Ovary (tissue), 9 donors: Measurements from ENCODE around the gene HLCS. TPM values are rescaled to one million over a fixed set of nuclear protein-coding genes. Genes with fewer than 3 reads are reported as not detected.

Experiments
- DNase-seq, 5 donors: peaks; one replicate each; pipeline ENCODE4 v3.0.0-alpha.2; 2019 to 2020
- H3K27ac ChIP-seq, 2 donors: fragments of 200-600 bp; one replicate each; pipeline versions ENCODE4 v1.5.1 to v1.8.0; 2019 to 2022
- H3K27me3 ChIP-seq: fragments of 200-600 bp; one replicate; pipeline ENCODE4 v1.8.0; 2022
- H3K36me3 ChIP-seq: fragments of 200-600 bp; sonication (generic); one replicate; pipeline ENCODE4 v1.5.1; 2019
- H3K4me1 ChIP-seq: one replicate; pipeline ENCODE4 v1.8.1; 2013; ENCODE audit warnings: mild to moderate bottlenecking, moderate library complexity; ENCODE audit not compliant: insufficient read depth
- H3K4me3 ChIP-seq: fragments of 200-600 bp; sonication (generic); one replicate; pipeline ENCODE4 v1.5.1; 2017
- H3K9me3 ChIP-seq, 2 donors: fragments of 200-600 bp in 1 of 2; sonication (generic) in 1 of 2; one replicate each; pipeline versions ENCODE4 v1.5.1 to v1.8.1; 2013 to 2019; ENCODE audit warnings: mild to moderate bottlenecking in 1 of 2, moderate library complexity in 1 of 2
- EP300 ChIP-seq: sonication (generic); formaldehyde crosslinking; IDR thresholded peaks from one replicate; pipeline ENCODE4 v1.6.1; 2017; ENCODE audit warnings: antibody characterized with exemption
- POLR2A ChIP-seq: fragments of 450-650 bp; IDR thresholded peaks from one replicate; pipeline ENCODE4 v1.6.1; 2017; ENCODE audit warnings: antibody characterized with exemption, mild to moderate bottlenecking, moderate library complexity
- WGBS, 3 donors: extraction: QIAGEN DNeasy Blood & Tissue Kit in 1 of 3; methylation state at CpG; one replicate each; pipeline versions ENCODE4 v1.1.5 to v1.1.7; 2013 to 2017; 5-methylcytosine and 5-hydroxymethylcytosine counted together
- intact Hi-C, 4 donors: fragments of 100-400 bp; cut with DNase I; formaldehyde crosslinking; loops; one replicate each; pipeline versions ENCODE4 v1.11.0 to v1.15.1; 2022 to 2023
- polyA plus RNA-seq, 2 donors: library from polyadenylated mRNA; stranded (reverse); fragments of 200-250 nt in 1 of 2; fragments of 350-450 nt in 1 of 2; fragmentation: Illumina TruSeq in 1 of 2; extraction: RNeasy Lipid Tissue Mini Kit (QIAGEN cat#74804) in 1 of 2; gene quantifications; one replicate each; pipeline ENCODE4 v1.2.3, GENCODE V29; 2013 to 2014
- total RNA-seq, 7 donors: library from RNA; depleted of rRNA in 2 of 7; stranded (reverse); fragments of >200 nt in 2 of 7; fragmentation: NEBNext Ultra II Directional in 3 of 7; extraction: Animal tissue kit (Norgen Biotek cat#: 25700) in 3 of 7; gene quantifications; one replicate each; pipeline versions ENCODE4 v1.1.0 to v1.2.4, GENCODE V29; 2016 to 2023
- TF ChIP-seq, protein P1 (sequence below), 3 donors: fragments of 450-650 bp in 2 of 3; fragments of 200-600 bp in 1 of 3; IDR thresholded peaks; one replicate each; pipeline versions ENCODE4 v1.5.1 to v1.8.0; 2016 to 2022; ENCODE audit warnings: antibody characterized with exemption in 3 of 3, mild to moderate bottlenecking in 1 of 3
- donor health status: DM: no; HTN: no; CAD: no; lungs with moderate emphysema.
- donor health status: DM: no; HTN: no; CAD: no.
- donor health status: Bipolar disorder and iron deficiency.
- donor health status: DM: yes; HTN: yes; CAD: no.
- donor health status: DM: no; HTN: no; CAD: no.
- donor health status: DM: yes; HTN: yes; CAD: no.

HLCS gene
- total and polyA plus RNA-seq, 9 donors: 4.0 to 20.3 (median 12.4) TPM

DNA sequence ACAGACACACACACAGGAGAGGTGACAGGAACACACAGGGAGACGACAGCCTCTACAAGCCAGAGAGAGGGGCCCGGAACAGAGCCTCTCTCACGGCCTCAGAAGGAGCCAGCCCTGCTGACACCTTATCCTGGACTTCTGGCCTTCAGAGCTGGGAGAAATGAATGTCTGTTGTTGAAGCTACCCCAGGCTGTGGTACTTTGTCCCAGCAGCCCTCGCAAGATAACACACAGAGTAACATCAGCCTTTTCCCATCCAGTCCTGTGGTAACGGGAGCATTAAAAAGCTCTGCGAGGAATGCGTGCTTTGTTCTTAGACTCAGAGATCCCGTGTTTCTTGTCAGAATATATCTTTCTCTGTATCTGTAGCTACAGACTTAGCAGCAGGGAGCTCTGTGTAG, 136.4 kb downstream of the HLCS start:
- intact Hi-C loops: no loop called here
- no peaks in the 10 kb centered on the region for H3K4me1 ChIP-seq
- TF ChIP-seq POLR2A (no peak), EP300 (no peak)
- TF ChIP-seq, protein P1, sequence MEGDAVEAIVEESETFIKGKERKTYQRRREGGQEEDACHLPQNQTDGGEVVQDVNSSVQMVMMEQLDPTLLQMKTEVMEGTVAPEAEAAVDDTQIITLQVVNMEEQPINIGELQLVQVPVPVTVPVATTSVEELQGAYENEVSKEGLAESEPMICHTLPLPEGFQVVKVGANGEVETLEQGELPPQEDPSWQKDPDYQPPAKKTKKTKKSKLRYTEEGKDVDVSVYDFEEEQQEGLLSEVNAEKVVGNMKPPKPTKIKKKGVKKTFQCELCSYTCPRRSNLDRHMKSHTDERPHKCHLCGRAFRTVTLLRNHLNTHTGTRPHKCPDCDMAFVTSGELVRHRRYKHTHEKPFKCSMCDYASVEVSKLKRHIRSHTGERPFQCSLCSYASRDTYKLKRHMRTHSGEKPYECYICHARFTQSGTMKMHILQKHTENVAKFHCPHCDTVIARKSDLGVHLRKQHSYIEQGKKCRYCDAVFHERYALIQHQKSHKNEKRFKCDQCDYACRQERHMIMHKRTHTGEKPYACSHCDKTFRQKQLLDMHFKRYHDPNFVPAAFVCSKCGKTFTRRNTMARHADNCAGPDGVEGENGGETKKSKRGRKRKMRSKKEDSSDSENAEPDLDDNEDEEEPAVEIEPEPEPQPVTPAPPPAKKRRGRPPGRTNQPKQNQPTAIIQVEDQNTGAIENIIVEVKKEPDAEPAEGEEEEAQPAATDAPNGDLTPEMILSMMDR (IDR thresholded peaks at IDR 0.05): no peak
- no peak overlapping the region for H3K4me3 ChIP-seq
- no peaks in the 10 kb centered on the region for H3K9me3 ChIP-seq
- H3K36me3 ChIP-seq: no peaks in the 10 kb centered on the region
- H3K27me3 ChIP-seq: no peaks in the 10 kb centered on the region
- no peak for DNase-seq
- WGBS, 3 donors: 86 to 93% (median 92%) methylated on average over 8 of the region's 8 CpGs
- H3K27ac ChIP-seq: no peak overlapping the region

DNA sequence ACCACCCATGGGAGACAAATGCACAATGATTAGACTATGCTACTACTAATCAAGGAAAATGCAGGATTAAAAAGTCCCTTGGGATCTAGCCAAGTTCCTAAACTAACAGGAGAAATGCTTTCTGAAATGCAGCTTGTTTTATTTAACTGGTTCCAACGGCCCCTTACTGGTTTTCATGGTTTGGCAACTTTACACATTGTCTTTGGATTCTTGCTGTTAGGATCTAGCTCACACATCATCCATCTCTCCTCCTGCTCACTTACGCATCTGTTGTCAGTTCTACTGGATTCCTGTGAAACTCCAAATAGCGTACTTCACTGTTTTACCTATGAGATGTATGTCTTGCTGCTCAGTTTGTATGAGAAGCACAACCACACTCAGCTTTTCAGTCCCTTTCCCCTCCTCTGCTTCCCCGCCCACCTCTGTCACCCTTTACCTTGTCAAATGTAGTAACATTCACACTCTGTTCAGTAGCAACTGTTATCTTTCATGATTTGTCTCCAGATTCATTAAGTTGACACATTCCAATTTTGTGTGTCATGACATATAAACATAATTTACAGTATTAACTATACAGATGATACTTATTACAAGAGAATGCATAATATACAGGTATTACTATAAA, 137.5 kb downstream of the HLCS start:
- H3K4me1 ChIP-seq: no peaks in the 10 kb centered on the region
- H3K27ac ChIP-seq: no peak overlapping the region
- 66 to 76% (median 67%) methylated on average over 4 of the region's 4 CpGs for WGBS, 3 donors
- no peak for DNase-seq
- no peak overlapping the region for H3K4me3 ChIP-seq
- H3K27me3 ChIP-seq: no peaks in the 10 kb centered on the region
- no peak for TF ChIP-seq EP300
- no peak for TF ChIP-seq POLR2A
- no peaks in the 10 kb centered on the region for H3K36me3 ChIP-seq
- intact Hi-C loops: no loop called here
- no peaks in the 10 kb centered on the region for H3K9me3 ChIP-seq

- intact Hi-C loops: no loop called here
- WGBS, 3 donors: 83 to 91% (median 87%) methylated on average over 3 of the region's 3 CpGs
- Histone ChIP-seq H3K36me3 (no peaks in the 10 kb centered on the region), H3K4me1 (no peaks in the 10 kb centered on the region), H3K9me3 (no peaks in the 10 kb centered on the region), H3K4me3 (no peak overlapping the region), H3K27ac (no peak overlapping the region), H3K27me3 (no peaks in the 10 kb centered on the region)
- no peak for DNase-seq
- TF ChIP-seq POLR2A (no peak), EP300 (no peak)
- TF ChIP-seq, protein P1 (IDR thresholded peaks at IDR 0.05): no peak
Observed at GRCh38 chr21:36828208-36828607, 138.3 kb downstream of the HLCS start.

- no peaks in the 10 kb centered on the region for H3K9me3 ChIP-seq
- no peaks in the 10 kb centered on the region for H3K36me3 ChIP-seq
- H3K4me1 ChIP-seq: no peaks in the 10 kb centered on the region
- no peak overlapping the region for H3K27ac ChIP-seq
- no peak overlapping the region for H3K4me3 ChIP-seq
- no peak for DNase-seq
- WGBS, 3 donors: 96 to 97% (median 96%) methylated on average over 5 of the region's 5 CpGs
- no peak for TF ChIP-seq POLR2A
- TF ChIP-seq, protein P1 (IDR thresholded peaks at IDR 0.05): no peak
- H3K27me3 ChIP-seq: no peaks in the 10 kb centered on the region
- intact Hi-C loops: no loop called here
Observed at GRCh38 chr21:36825658-36826057, 140.8 kb downstream of the HLCS start.

- no peak for DNase-seq
- TF ChIP-seq POLR2A: no peak
- TF ChIP-seq, protein P1 (IDR thresholded peaks at IDR 0.05): no peak
- no peak for TF ChIP-seq EP300
- H3K27me3 ChIP-seq: no peaks in the 10 kb centered on the region
- H3K9me3 ChIP-seq: no peaks in the 10 kb centered on the region
- intact Hi-C loops: no loop called here
- H3K4me1 ChIP-seq: no peaks in the 10 kb centered on the region
- no peak overlapping the region for H3K4me3 ChIP-seq
- no peak overlapping the region for H3K27ac ChIP-seq
- WGBS, 3 donors: 65 to 67% (median 66%) methylated on average over 7 of the region's 7 CpGs
- H3K36me3 ChIP-seq: no peaks in the 10 kb centered on the region
Observed at GRCh38 chr21:36821032-36821299, 145.5 kb downstream of the HLCS start.
